GM12892 (cell line): Measurements from ENCODE around the gene B3GNT5.

Experiments used
- POLR2A ChIP-seq: IDR thresholded peaks from 2 replicates; pipeline ENCODE4 v1.6.1; 2011; ENCODE audit warnings: low read depth, low read length, control low read depth
- POLR2AphosphoS5 ChIP-seq: IDR thresholded peaks from 2 replicates; pipeline ENCODE4 v1.6.1; 2011; ENCODE audit warnings: low read depth, low read length, control low read depth

DNA sequence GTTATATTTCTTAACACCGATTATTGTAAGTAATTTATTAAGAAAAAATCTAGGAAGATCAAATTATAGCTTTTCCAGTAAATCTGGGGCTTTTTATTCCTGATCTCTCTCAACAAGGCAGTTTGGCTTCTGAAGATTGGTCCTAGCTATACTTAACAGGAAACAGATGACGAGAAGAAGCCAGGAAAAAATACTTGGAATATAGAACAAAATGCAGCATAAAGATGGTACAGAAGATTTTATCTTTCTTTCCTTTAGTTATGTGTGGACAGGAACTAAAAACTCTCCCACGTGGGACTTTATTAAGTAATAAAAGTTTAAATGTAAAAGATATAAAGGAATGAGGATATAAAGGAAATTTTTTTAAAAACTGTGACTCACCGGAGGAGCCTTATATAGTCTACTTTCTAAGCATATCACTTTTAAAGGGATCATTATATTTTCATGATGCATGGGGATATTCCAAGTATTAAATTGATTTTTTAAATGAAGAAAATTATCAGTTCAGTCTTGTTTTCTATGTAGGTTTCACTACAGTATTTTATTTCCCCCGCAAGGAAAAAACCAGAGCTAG, 8.2 kb downstream of the B3GNT5 start:
- TF ChIP-seq POLR2A (no peak), POLR2AphosphoS5 (no peak)
